Measurements from ENCODE around the gene ATRNL1.

Gene ATRNL1

GRCh38 chr10:115801457-115801856 lies 708.3 kb downstream of the ATRNL1 start:
- Histone ChIP-seq H3K36me3 (ENCODE audit: control insufficient read depth, low read length) (no peaks in the 10 kb centered on the region), H3K27ac (ENCODE audit: low read depth, low read length) (no peak overlapping the region), H3K4me1 (ENCODE audit: control insufficient read depth, low read length) (no peaks in the 10 kb centered on the region), H3K9me3 (ENCODE audit: control insufficient read depth, insufficient read depth, low read length) (no peaks in the 10 kb centered on the region), H3K9me2 (replicated peaks; ENCODE audit: control insufficient read depth, low read length) (no peaks in the 10 kb centered on the region), H3F3A (ENCODE audit: control insufficient read depth, insufficient read depth) (no peaks in the 10 kb centered on the region), H3K4me2 (ENCODE audit: low read length) (no peak overlapping the region), H3K27me3 (ENCODE audit: control insufficient read depth, low read length) (peaks cover 4% of the 10 kb centered on the region; the same call in 1 of the 2 replicates), H3K79me2 (ENCODE audit: control insufficient read depth, low read length) (no peaks in the 10 kb centered on the region), H3K4me3 (ENCODE audit: low read length) (no peak overlapping the region), H4K20me1 (ENCODE audit: control insufficient read depth, insufficient read depth, low read depth, low read length) (no peaks in the 10 kb centered on the region)
- TF ChIP-seq CTCF (IDR thresholded peaks at IDR 0.05; ENCODE audit: low read depth, low read length, poor library complexity, severe bottlenecking) (no peak), EZH2phosphoT487 (IDR thresholded peaks at IDR 0.05; ENCODE audit: borderline replicate concordance, low read length) (no peak)

- Histone ChIP-seq H3K27me3 (ENCODE audit: control insufficient read depth, low read length) (peaks cover 4% of the 10 kb centered on the region; the same call in 1 of the 2 replicates), H3K9me3 (ENCODE audit: control insufficient read depth, insufficient read depth, low read length) (no peaks in the 10 kb centered on the region), H3K4me2 (ENCODE audit: low read length) (no peak overlapping the region), H3K4me3 (ENCODE audit: low read length) (no peak overlapping the region), H3K9me2 (replicated peaks; ENCODE audit: control insufficient read depth, low read length) (no peaks in the 10 kb centered on the region), H3K4me1 (ENCODE audit: control insufficient read depth, low read length) (no peaks in the 10 kb centered on the region), H3K36me3 (ENCODE audit: control insufficient read depth, low read length) (no peaks in the 10 kb centered on the region), H3K79me2 (ENCODE audit: control insufficient read depth, low read length) (no peaks in the 10 kb centered on the region), H4K20me1 (ENCODE audit: control insufficient read depth, insufficient read depth, low read depth, low read length) (no peaks in the 10 kb centered on the region), H3F3A (ENCODE audit: control insufficient read depth, insufficient read depth) (no peaks in the 10 kb centered on the region), H3K27ac (ENCODE audit: low read depth, low read length) (no peak overlapping the region)
- TF ChIP-seq EZH2phosphoT487 (IDR thresholded peaks at IDR 0.05; ENCODE audit: borderline replicate concordance, low read length) (no peak), CTCF (IDR thresholded peaks at IDR 0.05; ENCODE audit: low read depth, low read length, poor library complexity, severe bottlenecking) (no peak)
Observed at GRCh38 chr10:115801992-115802391, 708.8 kb downstream of the ATRNL1 start.

GRCh38 chr10:115802911-115803310 lies 709.7 kb downstream of the ATRNL1 start:
- H3K4me1 ChIP-seq (ENCODE audit: control insufficient read depth, low read length) = no peaks in the 10 kb centered on the region
- H3K4me3 ChIP-seq (ENCODE audit: low read length) = no peak overlapping the region
- H3K9me3 ChIP-seq (ENCODE audit: control insufficient read depth, insufficient read depth, low read length) = no peaks in the 10 kb centered on the region
- no peaks in the 10 kb centered on the region for H4K20me1 ChIP-seq (ENCODE audit: control insufficient read depth, insufficient read depth, low read depth, low read length)
- no peaks in the 10 kb centered on the region for H3K36me3 ChIP-seq (ENCODE audit: control insufficient read depth, low read length)
- TF ChIP-seq EZH2phosphoT487 (IDR thresholded peaks at IDR 0.05; ENCODE audit: borderline replicate concordance, low read length) = no peak
- TF ChIP-seq CTCF (IDR thresholded peaks at IDR 0.05; ENCODE audit: low read depth, low read length, poor library complexity, severe bottlenecking) = no peak
- H3K27ac ChIP-seq (ENCODE audit: low read depth, low read length) = no peak overlapping the region
- H3K9me2 ChIP-seq (replicated peaks; ENCODE audit: control insufficient read depth, low read length) = no peaks in the 10 kb centered on the region
- peaks cover 4% of the 10 kb centered on the region; the same call in 1 of the 2 replicates for H3K27me3 ChIP-seq (ENCODE audit: control insufficient read depth, low read length)
- no peak overlapping the region for H3K4me2 ChIP-seq (ENCODE audit: low read length)
- H3K79me2 ChIP-seq (ENCODE audit: control insufficient read depth, low read length) = no peaks in the 10 kb centered on the region
- H3F3A ChIP-seq (ENCODE audit: control insufficient read depth, insufficient read depth) = no peaks in the 10 kb centered on the region

Data from DOHH2 (cell line).